ENCODE data around the gene DEGS2.
A peak's percentile ranks its signal among the peaks of the same experiment; 100 is the strongest.

The DEGS2 gene

GRCh38 chr14:100144996-100145646, 14.3 kb downstream of the DEGS2 start:
- Histone ChIP-seq H3K9me3 (ENCODE audit: control insufficient read depth, insufficient read depth, low read depth, low read length) (no peaks in the 10 kb centered on the region), H3K36me3 (ENCODE audit: control insufficient read depth in 2 of 2, insufficient read depth in 1 of 2, low read length in 2 of 2) (peaks cover 0 to 17% of the 10 kb centered on the region in 2 experiments; a peak in 1 of 3 replicates), H3K27ac (ENCODE audit: extremely low read depth, low read depth, low read length) (0 out of 2 replicates have a peak overlapping the region, but pooled peaks have one; percentile 16), H3K4me1 (ENCODE audit: control insufficient read depth, insufficient read depth, low read length) (no peaks in the 10 kb centered on the region), H3K4me3 (ENCODE audit: low read depth, low read length) (no peak overlapping the region)
- ChIA-PET CTCF (no interaction called here), POLR2A (no interaction called here)
- TF ChIP-seq ZNF24 (tag by site-specific recombination; IDR thresholded peaks at IDR 0.05) (no peak), ZNF521 (tag by site-specific recombination; IDR thresholded peaks at IDR 0.05) (no peak), ZFP41 (tag by site-specific recombination; IDR thresholded peaks at IDR 0.05; ENCODE audit: borderline replicate concordance) (no peak)

- POLR2A ChIA-PET: no interaction called here
- Histone ChIP-seq H3K36me3 (ENCODE audit: control insufficient read depth in 2 of 2, insufficient read depth in 1 of 2, low read length in 2 of 2) (peaks cover 0 to 17% of the 10 kb centered on the region in 2 experiments; a peak in 1 of 3 replicates), H3K27ac (ENCODE audit: extremely low read depth, low read depth, low read length) (0 out of 2 replicates have a peak overlapping the region, but pooled peaks have one; percentile 16), H3K4me3 (ENCODE audit: low read depth, low read length) (no peak overlapping the region), H3K9me3 (ENCODE audit: control insufficient read depth, insufficient read depth, low read depth, low read length) (no peaks in the 10 kb centered on the region), H3K4me1 (ENCODE audit: control insufficient read depth, insufficient read depth, low read length) (no peaks in the 10 kb centered on the region)
- peak; percentile 57; the same call in 1 of the 2 replicates for TF ChIP-seq GLIS2 (tag by site-specific recombination; IDR thresholded peaks at IDR 0.05)
- TF ChIP-seq ZIC2 (tag by site-specific recombination; IDR thresholded peaks at IDR 0.05): peak; percentile 92
- TF ChIP-seq ZNF155 (tag by site-specific recombination; IDR thresholded peaks at IDR 0.05): no peak
- 0 out of 2 replicates have a peak, but pooled peaks have one; percentile 16 for TF ChIP-seq ZNF341 (tag by site-specific recombination; IDR thresholded peaks at IDR 0.05; ENCODE audit: low read depth)
- TF ChIP-seq GLIS1 (tag by site-specific recombination; IDR thresholded peaks at IDR 0.05): peak; percentile 23; the same call in 1 of the 2 replicates
- CTCF ChIA-PET: no interaction called here
Measured at GRCh38 chr14:100144645-100144995, 14.8 kb downstream of the DEGS2 start.

- H3K4me3 ChIP-seq (ENCODE audit: low read depth, low read length): no peak overlapping the region
- no peak overlapping the region for H3K27ac ChIP-seq (ENCODE audit: extremely low read depth, low read depth, low read length)
- H3K9me3 ChIP-seq (ENCODE audit: control insufficient read depth, insufficient read depth, low read depth, low read length): no peaks in the 10 kb centered on the region
- H3K4me1 ChIP-seq (ENCODE audit: control insufficient read depth, insufficient read depth, low read length): no peaks in the 10 kb centered on the region
- no peak for TF ChIP-seq SP3 (tag by site-specific recombination; IDR thresholded peaks at IDR 0.05)
- POLR2A ChIA-PET: no interaction called here
- peaks cover 0 to 17% of the 10 kb centered on the region in 2 experiments; a peak in 1 of 3 replicates for H3K36me3 ChIP-seq (ENCODE audit: control insufficient read depth in 2 of 2, insufficient read depth in 1 of 2, low read length in 2 of 2)
- CTCF ChIA-PET: no interaction called here
Measured at GRCh38 chr14:100143934-100144333, 15.5 kb downstream of the DEGS2 start.

DNA sequence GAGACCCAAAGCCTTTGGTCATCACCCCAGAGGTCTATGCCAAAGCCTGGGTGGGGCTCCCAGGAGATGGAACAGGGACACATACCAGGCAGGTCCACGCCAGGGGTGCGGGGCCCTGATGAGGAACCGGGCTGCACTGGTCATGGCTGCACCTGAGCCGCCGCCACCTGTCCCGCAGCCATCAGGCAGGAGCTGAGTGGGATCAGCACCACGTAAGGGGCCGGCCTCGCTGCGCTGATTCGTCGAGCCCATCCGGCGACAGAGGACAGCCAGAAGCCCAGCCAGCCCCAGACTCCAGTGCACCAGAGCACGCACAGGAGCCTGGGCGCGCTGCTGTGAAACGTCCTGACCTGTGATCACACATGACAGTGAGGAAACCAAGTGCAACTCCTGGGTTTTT, 15.9 kb downstream of the DEGS2 start:
- POLR2A ChIA-PET: no interaction called here
- Histone ChIP-seq H3K4me3 (ENCODE audit: low read depth, low read length) (no peak overlapping the region), H3K4me1 (ENCODE audit: control insufficient read depth, insufficient read depth, low read length) (no peaks in the 10 kb centered on the region), H3K9me3 (ENCODE audit: control insufficient read depth, insufficient read depth, low read depth, low read length) (no peaks in the 10 kb centered on the region), H3K36me3 (ENCODE audit: control insufficient read depth in 2 of 2, insufficient read depth in 1 of 2, low read length in 2 of 2) (peaks cover 0 to 17% of the 10 kb centered on the region in 2 experiments; a peak in 1 of 3 replicates), H3K27ac (ENCODE audit: extremely low read depth, low read depth, low read length) (no peak overlapping the region)
- CTCF ChIA-PET: no interaction called here
- TF ChIP-seq ZFP41 (tag by site-specific recombination; IDR thresholded peaks at IDR 0.05; ENCODE audit: borderline replicate concordance) (no peak), ZNF24 (tag by site-specific recombination; IDR thresholded peaks at IDR 0.05) (no peak), ZNF626 (tag by site-specific recombination; IDR thresholded peaks at IDR 0.05) (no peak), ZNF701 (tag by site-specific recombination; IDR thresholded peaks at IDR 0.05) (no peak), ZNF19 (tag by site-specific recombination; IDR thresholded peaks at IDR 0.05; ENCODE audit: low read depth) (no peak), BCL11B (tag by site-specific recombination; IDR thresholded peaks at IDR 0.05; ENCODE audit: low read depth) (no peak), ZFP69B (tag by site-specific recombination; IDR thresholded peaks at IDR 0.05) (no peak), ZNF777 (tag by site-specific recombination; IDR thresholded peaks at IDR 0.05; ENCODE audit: borderline replicate concordance) (no peak), TCF7L2 (IDR thresholded peaks at IDR 0.05; ENCODE audit: borderline replicate concordance, low read depth, low read length) (no peak), ZNF48 (tag by site-specific recombination; IDR thresholded peaks at IDR 0.05) (no peak), ZBTB44 (tag by site-specific recombination; IDR thresholded peaks at IDR 0.05) (no peak), ZNF398 (tag by site-specific recombination; IDR thresholded peaks at IDR 0.05) (no peak), ZNF324 (tag by site-specific recombination; IDR thresholded peaks at IDR 0.05) (no peak), KLF8 (tag by site-specific recombination; IDR thresholded peaks at IDR 0.05) (no peak), ZNF37A (tag by site-specific recombination; IDR thresholded peaks at IDR 0.05) (no peak)
- TF ChIP-seq, protein P1, sequence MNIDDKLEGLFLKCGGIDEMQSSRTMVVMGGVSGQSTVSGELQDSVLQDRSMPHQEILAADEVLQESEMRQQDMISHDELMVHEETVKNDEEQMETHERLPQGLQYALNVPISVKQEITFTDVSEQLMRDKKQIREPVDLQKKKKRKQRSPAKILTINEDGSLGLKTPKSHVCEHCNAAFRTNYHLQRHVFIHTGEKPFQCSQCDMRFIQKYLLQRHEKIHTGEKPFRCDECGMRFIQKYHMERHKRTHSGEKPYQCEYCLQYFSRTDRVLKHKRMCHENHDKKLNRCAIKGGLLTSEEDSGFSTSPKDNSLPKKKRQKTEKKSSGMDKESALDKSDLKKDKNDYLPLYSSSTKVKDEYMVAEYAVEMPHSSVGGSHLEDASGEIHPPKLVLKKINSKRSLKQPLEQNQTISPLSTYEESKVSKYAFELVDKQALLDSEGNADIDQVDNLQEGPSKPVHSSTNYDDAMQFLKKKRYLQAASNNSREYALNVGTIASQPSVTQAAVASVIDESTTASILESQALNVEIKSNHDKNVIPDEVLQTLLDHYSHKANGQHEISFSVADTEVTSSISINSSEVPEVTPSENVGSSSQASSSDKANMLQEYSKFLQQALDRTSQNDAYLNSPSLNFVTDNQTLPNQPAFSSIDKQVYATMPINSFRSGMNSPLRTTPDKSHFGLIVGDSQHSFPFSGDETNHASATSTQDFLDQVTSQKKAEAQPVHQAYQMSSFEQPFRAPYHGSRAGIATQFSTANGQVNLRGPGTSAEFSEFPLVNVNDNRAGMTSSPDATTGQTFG (tag by site-specific recombination; IDR thresholded peaks at IDR 0.05; ENCODE audit: borderline replicate concordance): no peak

All from HEK293 (cell line).